ENCODE measurements around the gene MRPS7. TPM values are rescaled to one million over a fixed set of nuclear protein-coding genes. Genes with fewer than 3 reads are reported as not detected.

Gene MRPS7
- total and polyA plus RNA-seq, 2 donors (not counting 1 experiment from before 2014, with no cell fraction given), result 44.2 to 51.5 TPM

- Histone ChIP-seq H2AFZ (ENCODE audit: low read length) (no peak overlapping the region), H3K36me3 (ENCODE audit: control insufficient read depth, insufficient read depth, low read length) (no peaks in the 10 kb centered on the region), H3K4me3 (replicated peaks in 1 of 4; ENCODE audit: control extremely low read depth in 1 of 4, insufficient read depth in 1 of 4, low read depth in 3 of 4, low read length in 4 of 4) (no peak overlapping the region), H3K79me2 (ENCODE audit: control insufficient read depth, insufficient read depth, low read length) (no peaks in the 10 kb centered on the region), H4K20me1 (ENCODE audit: control insufficient read depth, extremely low read depth, insufficient read depth, low read length) (no peaks in the 10 kb centered on the region), H3K27me3 (ENCODE audit: control insufficient read depth, insufficient read depth, low read length) (no peaks in the 10 kb centered on the region), H3K27ac (ENCODE audit: insufficient read depth, low read length) (no peak overlapping the region), H3K9ac (ENCODE audit: insufficient read depth, low read length) (no peak overlapping the region), H3K4me2 (ENCODE audit: extremely low read depth, insufficient read depth, low read length) (no peak overlapping the region), H3K9me3 (ENCODE audit: control insufficient read depth, insufficient read depth, low read depth, low read length) (no peaks in the 10 kb centered on the region), H3K4me1 (ENCODE audit: control insufficient read depth, extremely low read depth, insufficient read depth, low read length) (no peaks in the 10 kb centered on the region)
- TF ChIP-seq EZH2 (IDR thresholded peaks at IDR 0.05; ENCODE audit: low read length, missing control alignments) (no peak), CTCF (conservative IDR thresholded peaks at IDR 0.05 in 1 of 2, IDR thresholded peaks at IDR 0.05 in 1 of 2; ENCODE audit: low read depth in 1 of 2, low read length in 2 of 2) (no peak)
- DNase-seq (ENCODE audit: low read depth in 2 of 2), result no peak
These were observed 40.0 kb downstream of the MRPS7 start for GRCh38 chr17:75301502-75302206.

DNA sequence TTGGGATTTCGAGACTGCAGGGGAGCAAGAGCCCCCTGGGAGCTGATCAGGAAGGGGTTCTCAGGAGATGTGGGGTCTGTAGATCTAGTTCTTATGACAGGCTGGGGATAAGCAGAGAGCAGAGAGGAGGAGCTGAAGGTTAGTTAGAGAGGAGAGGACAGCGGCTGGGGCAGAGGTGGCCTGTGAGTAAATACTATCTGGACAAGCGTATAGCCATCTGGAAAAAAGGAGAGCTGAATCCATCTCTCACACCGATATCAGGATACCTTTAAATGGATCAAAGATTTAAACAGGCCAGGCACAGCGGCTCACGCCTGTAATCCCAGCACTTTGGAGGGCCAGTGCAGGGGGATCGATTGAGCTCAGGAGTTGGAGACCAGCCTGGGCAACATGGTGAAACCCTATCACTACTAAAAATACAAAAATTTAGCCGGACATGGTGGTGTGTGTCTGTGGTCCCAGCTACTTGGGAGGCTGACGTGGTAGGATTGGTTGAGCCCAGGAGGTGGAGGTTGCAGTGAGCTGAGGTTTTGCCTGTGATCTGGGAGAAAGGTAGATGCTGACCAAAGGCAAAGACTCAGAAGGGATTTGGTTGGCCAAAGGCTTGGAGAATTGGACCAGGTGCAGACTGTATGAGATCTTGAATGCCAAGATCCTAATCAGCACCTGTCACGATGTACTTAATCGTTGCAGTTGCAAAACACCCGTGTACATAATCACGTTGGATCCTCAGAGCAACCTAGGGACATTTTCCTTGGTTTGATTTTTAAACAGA lies 46.5 kb downstream of the MRPS7 start:
- Histone ChIP-seq H3K27me3 (ENCODE audit: control insufficient read depth, insufficient read depth, low read length) (no peaks in the 10 kb centered on the region), H2AFZ (ENCODE audit: low read length) (no peak overlapping the region), H3K4me1 (ENCODE audit: control insufficient read depth, extremely low read depth, insufficient read depth, low read length) (no peaks in the 10 kb centered on the region), H3K36me3 (ENCODE audit: control insufficient read depth, insufficient read depth, low read length) (no peaks in the 10 kb centered on the region), H3K27ac (ENCODE audit: insufficient read depth, low read length) (no peak overlapping the region), H3K79me2 (ENCODE audit: control insufficient read depth, insufficient read depth, low read length) (no peaks in the 10 kb centered on the region), H3K9me3 (ENCODE audit: control insufficient read depth, insufficient read depth, low read depth, low read length) (no peaks in the 10 kb centered on the region), H3K4me3 (replicated peaks in 1 of 4; ENCODE audit: control extremely low read depth in 1 of 4, insufficient read depth in 1 of 4, low read depth in 3 of 4, low read length in 4 of 4) (no peak overlapping the region), H3K9ac (ENCODE audit: insufficient read depth, low read length) (no peak overlapping the region), H3K4me2 (ENCODE audit: extremely low read depth, insufficient read depth, low read length) (no peak overlapping the region), H4K20me1 (ENCODE audit: control insufficient read depth, extremely low read depth, insufficient read depth, low read length) (no peaks in the 10 kb centered on the region)
- TF ChIP-seq CTCF (conservative IDR thresholded peaks at IDR 0.05 in 1 of 2, IDR thresholded peaks at IDR 0.05 in 1 of 2; ENCODE audit: low read depth in 1 of 2, low read length in 2 of 2) (no peak), EZH2 (IDR thresholded peaks at IDR 0.05; ENCODE audit: low read length, missing control alignments) (no peak)
- no peak for DNase-seq (ENCODE audit: low read depth in 2 of 2)

- Histone ChIP-seq H2AFZ (ENCODE audit: low read length) (no peak overlapping the region), H3K9ac (ENCODE audit: insufficient read depth, low read length) (no peak overlapping the region), H3K79me2 (ENCODE audit: control insufficient read depth, insufficient read depth, low read length) (no peaks in the 10 kb centered on the region), H3K27ac (ENCODE audit: insufficient read depth, low read length) (no peak overlapping the region), H3K9me3 (ENCODE audit: control insufficient read depth, insufficient read depth, low read depth, low read length) (no peaks in the 10 kb centered on the region), H3K4me1 (ENCODE audit: control insufficient read depth, extremely low read depth, insufficient read depth, low read length) (no peaks in the 10 kb centered on the region), H3K4me3 (replicated peaks in 1 of 4; ENCODE audit: control extremely low read depth in 1 of 4, insufficient read depth in 1 of 4, low read depth in 3 of 4, low read length in 4 of 4) (no peak overlapping the region), H3K36me3 (ENCODE audit: control insufficient read depth, insufficient read depth, low read length) (no peaks in the 10 kb centered on the region), H3K27me3 (ENCODE audit: control insufficient read depth, insufficient read depth, low read length) (no peaks in the 10 kb centered on the region), H4K20me1 (ENCODE audit: control insufficient read depth, extremely low read depth, insufficient read depth, low read length) (no peaks in the 10 kb centered on the region), H3K4me2 (ENCODE audit: extremely low read depth, insufficient read depth, low read length) (no peak overlapping the region)
- TF ChIP-seq CTCF (conservative IDR thresholded peaks at IDR 0.05 in 1 of 2, IDR thresholded peaks at IDR 0.05 in 1 of 2; ENCODE audit: low read depth in 1 of 2, low read length in 2 of 2) (no peak), EZH2 (IDR thresholded peaks at IDR 0.05; ENCODE audit: low read length, missing control alignments) (no peak)
- DNase-seq (ENCODE audit: low read depth in 2 of 2), result no peak
These were observed 47.3 kb downstream of the MRPS7 start for GRCh38 chr17:75308732-75309629.

Data from fibroblast of lung (primary cell).